Fibroblast of skin of right quadriceps (primary cell): Measurements from ENCODE around the gene EME1.
A peak's percentile ranks its signal among the peaks of the same experiment; 100 is the strongest.
"Not testable (repeated sequence)": the region's sequence is repeated elsewhere in the genome, so short reads cannot be mapped to it uniquely, and the experiment has no call there.

Experiments used
- DNase-seq: peaks from one replicate; pipeline ENCODE4 v3.0.0-alpha.2; 2013

EME1 gene

DNA sequence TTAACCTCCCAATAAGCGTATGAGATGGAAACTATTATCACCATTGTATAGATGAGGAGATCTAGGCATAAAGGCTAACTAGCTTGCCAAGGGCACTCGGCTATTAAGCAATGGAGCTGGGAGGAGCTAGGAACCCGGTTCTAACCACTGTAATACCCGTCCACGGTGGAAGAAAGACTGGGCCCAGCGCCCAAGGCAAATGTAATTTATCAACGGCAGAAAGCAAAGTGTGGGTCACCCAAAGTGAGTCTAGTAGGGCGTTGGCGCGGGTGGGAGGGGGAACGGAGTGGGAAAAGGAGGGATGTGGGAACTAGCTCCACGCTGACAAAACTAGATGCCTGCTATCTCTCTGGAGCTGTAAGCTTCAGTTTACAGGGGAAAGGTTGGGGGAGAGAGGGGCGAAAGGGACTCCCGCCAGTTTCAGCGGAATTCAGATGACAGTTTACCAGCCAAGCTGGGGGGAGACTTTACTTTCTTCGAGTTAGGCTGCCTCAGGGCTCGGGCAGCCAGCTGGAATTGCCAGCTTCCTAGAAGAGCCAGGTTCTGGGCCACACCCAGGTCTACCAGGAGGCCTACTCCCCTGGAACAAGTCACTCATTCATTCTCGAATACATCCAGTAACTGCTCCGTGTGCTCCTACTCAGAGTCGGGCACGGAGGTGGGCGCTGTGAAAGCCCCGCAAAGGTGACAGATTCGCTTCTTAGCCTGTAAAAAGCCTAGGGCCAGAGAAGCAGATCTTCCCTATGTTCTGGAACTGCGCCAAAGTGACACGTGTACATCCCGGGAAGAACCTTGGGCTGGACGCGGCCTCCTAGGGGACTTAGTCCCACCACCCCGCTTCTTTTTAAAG is 23.5 kb downstream of the EME1 start:
- peak; percentile 57 for DNase-seq

DNA sequence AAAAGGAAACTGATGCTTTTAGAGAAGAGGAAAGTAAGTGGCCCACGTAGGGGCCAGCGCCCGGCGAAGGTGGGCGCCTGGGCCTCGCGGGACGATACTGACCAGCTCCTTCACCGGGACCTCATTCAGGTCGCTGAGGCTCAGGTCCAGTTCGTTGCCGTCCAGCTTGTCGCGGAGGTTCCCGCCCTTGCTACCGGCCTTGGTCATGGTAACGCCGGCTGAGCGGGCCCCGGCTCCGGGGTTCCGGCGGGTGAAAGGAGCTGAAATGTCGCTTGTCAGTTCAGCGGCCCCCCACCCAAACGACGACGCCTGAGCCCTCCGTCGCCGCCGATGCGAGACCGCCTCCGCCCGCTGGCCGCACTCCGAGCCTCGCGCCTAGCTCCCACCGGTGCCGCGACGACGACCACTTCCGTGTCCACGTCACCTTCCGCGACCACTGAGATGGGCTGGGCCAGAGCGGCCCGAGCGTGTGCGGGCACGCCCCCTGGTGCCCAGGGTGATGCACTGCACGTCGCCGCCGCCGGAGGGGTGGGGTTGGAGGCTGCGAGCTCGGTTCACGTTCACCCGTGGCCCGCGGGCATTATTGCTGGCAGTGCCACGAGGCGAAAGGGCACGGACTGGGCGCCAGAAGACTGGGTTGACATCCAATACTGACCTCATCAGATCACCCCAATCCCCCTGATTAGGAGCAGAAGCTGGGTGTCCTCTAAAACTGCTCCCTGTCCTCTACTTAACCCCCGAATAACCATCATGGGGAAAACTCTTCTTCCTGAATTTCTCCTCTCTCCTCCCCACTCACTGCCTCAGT is 24.3 kb downstream of the EME1 start, which contains the start of gene LRRC59:
LRRC59 (minus strand) TSS at position 413 of the 808 bp plus-strand sequence; CDS start at position 207, 206 bp downstream.
- peak; percentile 83 for DNase-seq

GRCh38 chr17:50397919-50398285 is 24.9 kb downstream of the EME1 start:
- DNase-seq: no peak

- DNase-seq: not testable (repeated sequence)
Measured at GRCh38 chr17:50398672-50399071, 25.6 kb downstream of the EME1 start.

- not testable (repeated sequence) for DNase-seq
Measured at GRCh38 chr17:50399591-50399990, 26.6 kb downstream of the EME1 start.

- not testable (repeated sequence) for DNase-seq
Measured at GRCh38 chr17:50405351-50405750, 32.3 kb downstream of the EME1 start.

DNA sequence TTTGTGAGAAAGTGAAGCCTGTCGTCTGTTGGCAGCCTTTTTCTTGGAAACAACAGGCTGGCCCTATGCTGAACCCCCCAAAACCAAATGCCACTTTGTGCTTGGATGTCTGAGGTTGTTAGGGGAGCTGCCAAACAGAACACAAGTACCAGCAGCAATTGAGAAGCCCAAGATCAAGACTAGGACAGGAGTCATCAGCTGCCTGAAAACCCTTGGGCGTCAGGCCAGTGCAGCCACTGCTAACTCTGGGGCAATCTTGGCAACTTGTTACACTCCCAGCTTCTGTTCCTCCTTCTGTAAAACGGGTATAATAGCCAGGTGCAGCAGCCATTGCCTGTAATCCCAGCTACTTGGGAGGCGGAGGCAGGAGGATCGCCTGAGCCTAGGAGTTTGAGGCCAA is 33.5 kb downstream of the EME1 start:
- no peak for DNase-seq

DNA sequence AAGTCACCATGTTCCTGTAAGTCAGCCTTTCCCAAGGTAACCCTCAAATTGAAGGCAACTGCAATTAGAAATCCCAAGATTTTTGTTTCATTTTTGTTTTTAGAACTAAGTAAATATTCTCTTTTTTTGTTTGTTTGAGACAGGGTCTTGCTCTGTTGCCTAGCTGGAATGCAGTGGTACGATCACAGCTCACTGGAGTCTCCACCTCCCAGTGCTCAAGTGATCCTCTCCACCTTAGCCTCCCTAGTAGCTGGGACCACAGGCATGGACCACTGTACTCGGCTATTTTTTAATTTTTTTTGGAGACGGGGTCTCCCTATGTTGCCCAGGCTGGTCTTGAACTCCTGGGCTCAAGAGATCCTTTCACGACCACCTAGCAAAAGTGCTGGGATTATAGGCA is 34.9 kb downstream of the EME1 start:
- no peak for DNase-seq

DNA sequence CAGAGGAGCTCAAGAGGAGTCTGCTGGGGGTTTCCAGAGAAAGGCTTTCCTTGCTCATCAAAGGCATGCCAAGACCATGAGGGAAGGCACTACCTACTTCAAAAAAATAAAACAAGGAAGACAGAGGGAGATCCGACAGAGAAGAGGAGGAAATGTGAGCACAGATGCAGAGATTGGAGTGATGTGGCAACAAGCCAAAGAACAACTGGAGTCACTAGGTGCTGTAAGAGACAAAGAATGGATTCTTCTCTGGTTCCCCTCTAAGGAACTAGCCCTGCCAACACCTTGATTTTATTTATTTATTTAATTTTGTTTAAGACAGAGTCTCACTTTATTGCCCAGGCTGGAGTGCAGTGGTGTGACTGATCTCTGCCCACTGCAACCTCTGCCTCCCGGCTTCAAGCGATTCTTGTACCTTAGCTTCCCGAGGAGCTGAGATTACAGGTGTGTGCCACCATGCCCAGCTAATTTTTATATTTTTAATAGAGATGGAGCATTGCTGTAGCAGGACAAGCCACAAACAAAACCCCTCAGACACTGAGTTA is 39.2 kb downstream of the EME1 start:
- no peak for DNase-seq

DNA sequence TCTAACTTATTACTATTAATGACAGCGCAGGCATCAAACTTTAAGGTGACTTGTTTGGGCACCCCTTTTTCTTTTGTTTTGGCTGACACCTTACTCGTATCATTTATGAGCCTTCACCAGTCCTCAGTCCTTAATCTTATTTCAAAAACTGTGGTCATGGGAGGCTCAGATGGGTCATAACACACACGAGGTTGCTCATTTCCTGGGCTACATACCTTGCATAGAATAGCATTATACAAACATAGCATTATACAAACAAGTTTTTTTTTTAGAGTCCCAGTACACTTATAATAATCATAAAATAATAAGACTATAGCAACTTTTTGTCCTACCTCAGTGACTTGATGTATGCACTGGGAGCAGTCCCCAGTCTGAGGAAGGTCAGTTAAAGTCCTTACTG is 41.8 kb downstream of the EME1 start:
- DNase-seq: no peak

DNA sequence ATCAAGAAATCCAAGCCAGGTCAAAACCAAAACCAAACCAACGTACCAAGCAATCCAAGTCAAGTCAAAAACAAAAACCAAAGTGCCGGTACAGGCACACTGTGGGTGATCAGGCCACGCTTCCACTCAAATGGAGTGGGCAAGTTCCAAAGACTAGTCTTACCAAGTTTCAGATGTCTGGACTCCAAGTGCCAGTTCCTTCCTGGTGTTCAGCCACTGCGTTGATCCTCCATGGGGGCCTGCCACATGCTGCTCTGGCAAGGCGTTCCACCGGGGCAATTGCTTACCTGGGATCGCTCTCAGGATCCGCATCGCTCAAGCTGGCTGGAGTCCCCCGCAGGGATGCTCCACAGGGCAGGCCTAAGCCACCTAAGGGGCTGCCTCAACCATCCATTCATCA is 46.5 kb downstream of the EME1 start:
- not testable (repeated sequence) for DNase-seq

- DNase-seq: peak; percentile 42
Measured at GRCh38 chr17:50420419-50421112, 47.5 kb downstream of the EME1 start.

DNA sequence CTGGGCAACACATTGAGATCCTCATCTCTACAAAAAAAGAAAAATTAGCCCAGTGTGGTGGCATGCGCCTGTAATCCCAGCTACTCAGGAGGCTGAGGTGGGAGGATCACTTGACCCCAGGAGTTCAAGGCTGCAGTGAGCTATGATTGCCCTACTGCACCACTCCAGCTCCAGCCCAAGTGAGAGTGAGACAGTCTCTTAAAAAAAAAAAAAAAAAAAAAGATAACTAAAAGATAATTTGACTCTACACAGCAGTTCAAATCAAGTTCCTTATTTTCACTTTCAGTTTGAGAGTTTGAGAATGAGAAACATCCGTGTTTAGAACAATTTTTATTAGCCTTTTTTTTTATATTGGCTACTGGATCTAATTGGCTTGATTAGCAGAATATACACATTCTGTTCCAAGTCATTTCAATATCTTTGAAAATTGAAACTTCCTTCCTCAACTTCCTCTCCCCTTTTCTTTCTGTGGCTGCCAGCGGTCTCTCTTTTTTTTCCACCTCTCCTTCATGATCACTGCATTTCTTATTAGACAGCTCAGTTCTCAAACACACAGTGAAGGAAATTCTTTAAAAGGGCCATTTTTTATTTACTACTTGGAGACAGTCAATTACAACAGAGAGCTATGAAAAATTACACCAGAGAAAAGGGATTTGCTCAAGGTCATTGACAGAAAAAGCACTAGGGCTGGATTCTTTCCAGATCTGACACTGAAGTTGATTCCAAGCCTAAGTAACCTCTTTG is 48.5 kb downstream of the EME1 start:
- peak; percentile 54 for DNase-seq

DNA sequence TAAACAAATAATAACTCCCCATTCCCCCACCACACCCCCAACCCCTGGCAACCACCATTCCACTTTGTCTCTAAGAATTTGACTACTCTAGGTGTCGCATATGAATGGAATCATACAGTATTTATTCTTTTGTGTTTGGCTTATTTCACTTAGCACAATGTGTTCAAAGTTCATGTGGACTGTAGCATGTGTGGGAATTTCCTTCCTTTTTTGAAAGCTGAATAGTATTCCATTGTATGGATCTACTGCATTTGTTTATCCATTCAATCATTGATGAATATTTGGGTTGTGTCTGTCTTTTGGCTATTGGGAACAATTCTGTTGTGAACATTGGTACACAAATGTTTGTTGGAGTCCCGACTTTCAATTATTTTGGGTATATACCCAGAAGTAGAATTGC is 49.7 kb downstream of the EME1 start:
- DNase-seq: no peak

- peak; percentile 99 for DNase-seq
Measured at GRCh38 chr17:50423553-50424159, 50.6 kb downstream of the EME1 start.

- DNase-seq: no peak
Measured at GRCh38 chr17:50424246-50424995, 51.4 kb downstream of the EME1 start.

DNA sequence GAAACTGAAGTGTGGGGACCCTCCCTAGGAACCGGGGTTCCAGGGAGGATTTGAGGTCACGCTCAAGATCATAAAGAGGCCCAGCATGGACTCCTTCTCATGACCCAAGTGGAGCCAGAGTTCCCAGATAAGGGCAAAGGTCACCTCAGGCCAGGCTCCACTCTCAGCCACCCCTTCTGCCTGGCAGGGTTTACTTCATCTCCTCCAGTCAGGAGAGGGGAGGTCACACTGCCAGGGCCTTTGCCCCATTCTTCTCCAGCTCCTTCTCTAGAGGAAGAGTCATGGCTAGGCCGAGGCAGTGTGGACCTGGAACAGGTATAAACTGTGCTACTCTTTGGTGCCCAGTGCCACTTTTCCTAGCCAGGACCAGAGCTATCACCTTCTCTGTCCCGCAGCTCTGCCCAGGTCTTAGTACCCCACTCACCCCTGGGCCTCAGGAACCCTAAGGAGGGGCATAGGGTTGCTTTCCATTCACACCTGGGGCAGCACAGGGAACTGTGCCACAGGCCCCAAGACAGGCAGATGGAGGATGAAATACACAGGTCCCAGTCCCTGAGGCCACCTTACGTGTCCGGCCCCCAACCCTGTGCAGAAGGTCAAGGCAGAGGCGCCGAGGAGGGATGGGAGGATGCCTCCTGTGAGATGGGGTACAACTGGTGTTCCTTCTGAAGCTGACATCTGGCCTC is 52.1 kb downstream of the EME1 start:
- DNase-seq: no peak

GRCh38 chr17:50425682-50426471 is 52.8 kb downstream of the EME1 start, which contains the start of gene ACSF2:
ACSF2 (plus strand) TSS chr17:50426218; CDS start chr17:50426262, 44 bp downstream.
- peak; percentile 57 for DNase-seq

- DNase-seq: no peak
Measured at GRCh38 chr17:50426472-50426782, 53.4 kb downstream of the EME1 start.
